ENCODE data around the gene UFD1. TPM values are rescaled to one million over a fixed set of nuclear protein-coding genes. Genes with fewer than 3 reads are reported as not detected.

Gene UFD1
- 35.4 TPM for total RNA-seq (ENCODE audit: insufficient read depth, low replicate concordance)

- DNase-seq (ENCODE audit: low spot score), result peak; percentile 86
Observed at GRCh38 chr22:19478901-19479354, at the start of gene UFD1. TSS of gene UFD1 (minus strand) at chr22:19479193. CDS start at chr22:19479085, 108 bp downstream.

- DNase-seq (ENCODE audit: low spot score), result no peak
Observed at GRCh38 chr22:19527861-19528417, 48.9 kb upstream of the UFD1 start.

DNA sequence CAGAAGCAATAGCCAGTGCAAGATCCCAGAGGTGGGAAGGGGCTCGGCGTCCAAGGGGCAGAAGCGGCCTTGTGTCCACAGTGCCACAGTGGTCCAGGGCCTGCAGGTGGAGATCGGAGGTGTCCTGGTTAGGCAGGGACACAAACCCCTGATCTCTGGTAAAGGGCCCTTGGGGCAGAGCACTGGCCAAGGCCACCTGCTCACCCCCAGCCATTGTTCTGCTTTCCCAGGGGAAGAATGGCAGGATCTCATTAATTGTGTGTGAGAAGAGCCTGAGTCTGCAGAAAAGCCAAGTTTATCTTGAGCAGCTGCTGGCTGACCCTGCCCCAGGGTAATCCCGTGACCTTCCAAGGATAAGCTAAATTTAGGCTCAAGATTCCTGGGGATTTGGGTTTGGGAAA lies 48.3 kb upstream of the UFD1 start:
- no peak for DNase-seq (ENCODE audit: low spot score)

- no peak for DNase-seq (ENCODE audit: low spot score)
Observed at GRCh38 chr22:19526702-19527111, 47.7 kb upstream of the UFD1 start.

DNA sequence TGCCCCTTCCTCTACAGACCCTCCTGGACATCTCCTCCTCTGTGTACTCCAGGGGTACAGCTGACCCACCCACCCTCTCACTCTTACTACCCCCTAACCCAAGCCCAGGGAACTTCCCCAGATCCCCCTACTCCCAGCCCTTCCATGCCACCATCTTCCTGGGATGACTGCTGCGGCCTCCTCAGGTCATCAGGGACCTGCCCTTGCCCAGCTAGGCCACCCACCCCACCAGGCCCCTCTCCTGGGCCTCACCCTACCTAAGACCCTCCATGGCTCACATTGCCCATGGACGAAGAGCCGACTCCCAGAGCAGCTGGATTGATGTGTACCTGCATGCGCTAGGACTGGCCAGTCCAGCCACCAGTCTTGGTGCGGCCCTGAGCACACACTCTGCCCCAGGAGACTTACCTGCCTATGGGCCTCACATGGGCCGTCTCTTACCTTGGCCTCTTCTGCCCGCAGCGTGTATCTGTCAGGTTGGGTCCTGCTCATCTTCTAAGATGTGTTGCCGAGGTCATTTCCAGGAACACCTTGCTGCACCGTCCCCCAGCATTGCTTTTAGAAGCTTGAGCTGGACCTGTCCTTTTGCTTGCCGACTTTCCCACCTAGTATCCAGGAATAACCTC lies 47.2 kb upstream of the UFD1 start:
- DNase-seq (ENCODE audit: low spot score), result no peak

DNA sequence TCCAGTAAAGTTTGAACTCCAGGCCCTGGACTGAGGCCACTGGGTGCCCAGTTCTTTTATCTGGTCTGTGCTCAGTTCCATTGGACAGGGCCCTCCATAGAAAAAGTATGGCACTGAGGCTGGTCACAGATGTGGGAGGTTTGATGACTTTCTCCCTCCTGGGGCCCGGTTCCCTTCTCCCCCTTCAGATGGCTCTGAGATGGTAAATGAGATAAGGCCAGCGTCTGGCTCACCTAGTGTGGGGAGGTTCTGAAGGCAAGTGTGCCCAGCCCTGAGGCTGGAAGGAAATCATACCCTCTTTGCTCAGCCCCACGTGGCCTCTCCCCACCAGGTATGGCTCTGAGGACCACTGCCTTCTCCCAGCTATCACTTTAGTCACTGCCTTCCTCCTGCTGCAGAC lies 46.7 kb upstream of the UFD1 start:
- no peak for DNase-seq (ENCODE audit: low spot score)

DNA sequence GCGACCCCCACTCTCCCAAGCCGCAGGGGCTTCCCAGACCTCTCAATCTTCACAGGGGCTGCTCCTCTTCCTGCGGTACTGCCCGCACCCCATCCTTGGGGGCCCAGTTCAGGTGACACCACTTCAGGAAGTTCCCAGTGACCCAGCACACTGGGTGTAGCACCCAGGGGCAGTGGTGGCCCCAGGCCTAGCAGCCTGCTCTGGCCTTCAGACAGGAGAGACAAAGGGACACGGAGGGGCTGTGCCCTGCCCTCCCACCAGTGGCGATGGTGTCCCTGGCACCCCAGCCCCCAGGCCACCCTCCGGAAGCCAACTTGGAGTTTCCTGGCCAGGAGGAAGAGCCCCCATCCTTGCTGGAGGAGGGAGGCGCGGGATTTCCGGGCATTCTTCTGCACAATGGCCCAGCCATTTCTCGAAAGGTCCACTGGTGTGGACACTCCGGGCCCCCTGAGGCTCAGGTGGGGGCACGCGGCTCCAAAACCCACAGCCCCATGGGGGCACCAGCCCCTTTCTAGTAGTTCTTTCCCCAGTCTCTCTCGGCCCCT lies 46.2 kb upstream of the UFD1 start:
- no peak for DNase-seq (ENCODE audit: low spot score)

DNA sequence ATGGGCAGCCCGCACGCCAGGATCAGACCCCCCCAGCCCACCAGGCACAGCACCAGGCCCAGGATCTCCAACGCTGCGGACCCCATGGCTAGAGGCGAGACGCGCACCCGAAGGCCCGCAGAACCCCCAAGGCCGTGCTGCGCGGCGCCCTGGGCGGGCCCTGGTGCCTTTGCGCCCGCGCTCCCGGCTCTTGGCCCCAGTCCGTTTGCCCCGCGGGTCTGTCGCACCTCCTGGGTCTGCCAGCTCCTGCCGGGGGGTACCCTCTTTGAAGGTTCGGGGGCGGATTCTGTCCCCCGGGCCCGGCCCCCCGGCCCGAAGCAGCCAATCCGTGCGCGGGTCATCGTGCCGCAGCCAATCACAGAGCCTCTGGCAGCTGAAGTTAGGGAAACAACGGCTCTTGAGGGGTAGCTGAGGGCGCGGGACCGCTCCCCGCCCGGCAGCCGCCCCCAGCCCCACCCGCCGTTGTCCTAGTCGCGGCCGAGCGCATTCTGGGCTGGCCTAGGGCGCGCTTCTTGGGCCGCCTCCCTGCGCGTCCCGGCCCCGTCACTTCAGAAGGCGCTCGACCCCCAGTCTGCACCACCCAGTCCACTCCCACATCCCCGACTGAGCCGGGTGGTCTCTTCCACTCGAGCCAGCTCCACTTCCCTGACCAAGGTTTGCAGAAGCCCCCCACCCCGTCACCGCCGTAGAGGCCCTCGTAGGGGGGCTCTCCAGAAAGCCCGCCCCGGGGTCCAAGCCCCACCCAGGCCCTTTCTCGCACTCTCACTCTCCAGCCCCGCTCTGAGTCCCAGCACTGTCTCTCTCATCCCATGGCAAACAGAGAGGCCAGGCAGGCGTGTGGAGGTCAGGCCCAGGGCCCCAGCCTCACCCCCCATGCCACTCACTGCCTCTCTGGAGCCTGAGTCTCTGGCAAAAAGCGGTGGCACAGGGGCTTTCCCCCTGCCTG lies 45.5 kb upstream of the UFD1 start, which contains the start of gene CLDN5:
CLDN5 (minus strand) TSS at position 241 of the 946 bp plus-strand sequence; CDS start at position 86, 155 bp downstream.
- DNase-seq (ENCODE audit: low spot score), result peak; percentile 22

DNA sequence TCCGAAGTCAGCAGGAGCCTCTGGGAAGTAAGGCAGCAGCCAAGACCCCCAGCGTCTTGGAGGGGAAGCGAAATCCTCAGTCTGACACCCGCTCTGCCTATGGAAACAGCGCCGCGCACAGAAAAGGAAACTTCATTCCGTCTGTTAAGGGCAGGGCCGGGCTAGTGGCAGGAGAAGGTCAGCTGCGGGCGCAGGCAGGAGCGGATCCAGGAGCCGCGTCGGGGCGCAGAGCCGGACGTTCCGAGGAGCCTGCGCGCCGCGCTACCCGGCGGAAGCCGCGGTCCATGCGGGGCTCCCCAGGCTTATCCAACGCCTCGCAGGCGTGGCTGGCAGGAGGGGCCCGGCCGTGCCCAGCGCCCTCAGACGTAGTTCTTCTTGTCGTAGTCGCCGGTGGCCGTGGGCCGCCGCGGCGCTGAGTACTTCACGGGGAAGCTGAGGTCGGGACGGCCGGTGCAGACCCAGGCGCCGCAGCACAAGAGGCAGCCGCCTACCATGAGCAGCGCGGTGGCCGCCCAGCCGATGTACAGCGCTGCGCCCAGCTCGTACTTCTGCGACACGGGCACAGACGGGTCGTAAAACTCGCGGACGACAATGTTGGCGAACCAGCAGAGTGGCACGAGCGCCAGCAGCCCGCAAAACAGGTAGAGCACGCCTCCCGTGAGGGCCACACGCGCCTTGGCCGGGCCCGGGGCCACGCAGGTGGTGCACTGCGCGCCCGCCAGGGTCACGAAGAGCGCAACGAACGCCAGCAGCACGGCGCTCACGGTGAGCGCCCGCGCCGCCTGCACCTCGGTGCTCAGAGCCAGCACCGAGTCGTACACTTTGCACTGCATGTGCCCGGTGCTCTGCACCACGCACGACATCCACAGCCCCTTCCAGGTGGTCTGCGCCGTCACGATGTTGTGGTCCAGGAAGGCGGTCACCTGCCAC lies 44.5 kb upstream of the UFD1 start:
- no peak for DNase-seq (ENCODE audit: low spot score)

- no peak for DNase-seq (ENCODE audit: low spot score)
Observed at GRCh38 chr22:19522881-19523239, 43.9 kb upstream of the UFD1 start.

GRCh38 chr22:19522190-19522880 lies 43.3 kb upstream of the UFD1 start:
- no peak for DNase-seq (ENCODE audit: low spot score)

- no peak for DNase-seq (ENCODE audit: low spot score)
Observed at GRCh38 chr22:19520566-19521305, 41.7 kb upstream of the UFD1 start.

- DNase-seq (ENCODE audit: low spot score), result no peak
Observed at GRCh38 chr22:19520007-19520406, 41.0 kb upstream of the UFD1 start.

GRCh38 chr22:19519041-19519926 lies 40.3 kb upstream of the UFD1 start:
- DNase-seq (ENCODE audit: low spot score), result no peak

GRCh38 chr22:19518635-19519034 lies 39.6 kb upstream of the UFD1 start:
- no peak for DNase-seq (ENCODE audit: low spot score)

DNA sequence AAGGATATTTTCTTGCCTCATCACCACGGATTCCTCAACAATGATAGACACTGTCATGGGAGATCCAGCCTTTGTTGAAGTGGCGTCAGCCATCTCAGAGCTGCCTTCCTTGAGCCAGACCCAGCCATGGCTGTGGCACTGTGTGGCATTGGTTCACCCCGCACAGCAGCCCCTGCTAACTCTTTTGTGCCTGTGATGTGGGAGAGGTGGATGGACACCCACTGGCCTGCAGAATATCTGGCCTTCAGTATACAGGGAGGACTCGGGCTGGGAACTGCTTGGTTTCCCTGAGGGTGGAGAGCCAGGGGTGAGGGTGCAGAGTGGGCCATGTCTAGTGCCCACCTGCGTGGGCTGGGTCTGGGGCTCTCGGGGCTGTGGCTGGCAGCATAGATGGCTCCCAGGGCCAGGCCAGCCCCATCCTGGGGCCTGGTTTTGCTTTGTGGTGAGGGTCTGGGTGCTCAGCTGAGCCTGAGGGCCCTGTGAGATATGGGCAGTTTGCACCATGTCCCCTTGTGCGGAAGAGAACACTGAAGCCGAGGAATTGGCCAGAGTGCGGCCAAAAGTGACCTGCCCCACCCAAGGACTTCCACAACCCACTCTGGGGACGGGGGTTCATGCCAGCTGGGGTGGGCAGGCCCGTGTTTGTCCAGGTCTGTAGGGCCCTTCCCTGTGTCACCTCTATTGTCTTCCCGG lies 39.1 kb upstream of the UFD1 start:
- DNase-seq (ENCODE audit: low spot score), result no peak

DNA sequence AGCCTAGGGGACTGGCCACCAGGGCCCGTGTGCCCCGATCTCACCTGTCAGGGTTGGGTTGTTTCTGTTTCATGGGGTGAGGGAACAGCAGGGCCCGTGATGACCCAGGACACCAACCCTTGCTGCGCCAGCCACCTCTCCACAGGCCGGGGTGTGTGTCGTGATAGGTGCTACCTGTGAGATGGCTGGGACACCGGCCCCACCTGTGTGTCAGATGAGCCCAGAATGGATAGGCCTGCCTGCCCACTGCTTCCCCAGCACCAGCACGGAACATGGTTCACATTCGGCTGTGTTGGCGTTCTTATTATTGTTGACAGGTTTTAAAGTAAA lies 38.1 kb upstream of the UFD1 start:
- DNase-seq (ENCODE audit: low spot score), result no peak
